HEK293 (cell line): ENCODE data around the gene SHISAL1.
A peak's percentile ranks its signal among the peaks of the same experiment; 100 is the strongest.

Experiments
- CTCF ChIA-PET: fragments of 350-600 bp; formaldehyde crosslinking; extraction: SDS; loops from one replicate; lab custom pipeline; 2021; ENCODE audit warnings: antibody characterized with exemption; lab: Yijun Ruan, JAX
- POLR2A ChIA-PET: fragments of 300-600 bp; formaldehyde crosslinking; extraction: SDS; loops from one replicate; lab custom pipeline; 2020; ENCODE audit warnings: antibody characterized with exemption, inconsistent platforms; lab: Yijun Ruan, JAX
- H3K27ac ChIP-seq: fragments of 200-500 bp; sonication (Bioruptor generic); 2 replicates; pipeline ENCODE4 v1.5.1; 2014; ENCODE audit warnings: low read depth, low read length, control low read depth, inconsistent platforms; ENCODE audit errors: extremely low read depth
- H3K36me3 ChIP-seq, 2 experiments: fragments of 200-500 bp in 1 of 2; sonication (Bioruptor generic) in 1 of 2; 1 replicate in 1 of 2; 2 replicates in 1 of 2; pipeline ENCODE4 v1.5.1; 2014 to 2017; ENCODE audit warnings: inconsistent platforms in 2 of 2, low read length in 2 of 2; ENCODE audit not compliant: control insufficient read depth in 2 of 2, insufficient read depth in 1 of 2
- H3K4me1 ChIP-seq: fragments of 200-500 bp; sonication (Bioruptor generic); 2 replicates; pipeline ENCODE4 v1.5.1; 2014; ENCODE audit warnings: mild to moderate bottlenecking, low read length, inconsistent platforms; ENCODE audit not compliant: control insufficient read depth, insufficient read depth
- H3K4me3 ChIP-seq: 2 replicates; pipeline ENCODE4 v1.5.1; 2011; ENCODE audit warnings: low read depth, mild to moderate bottlenecking, control low read depth, low read length, moderate library complexity
- H3K9me3 ChIP-seq: fragments of 200-500 bp; sonication (Bioruptor generic); 2 replicates; pipeline ENCODE4 v1.5.1; 2014; ENCODE audit warnings: low read depth, low read length, inconsistent platforms; ENCODE audit not compliant: control insufficient read depth, insufficient read depth
- AEBP2 ChIP-seq: fragments of 450-650 bp; formaldehyde crosslinking; IDR thresholded peaks from 2 replicates; pipeline ENCODE4 v1.5.1; 2016; ENCODE audit warnings: missing biosample characterization, missing genetic modification characterization, borderline replicate concordance
- ATF2 ChIP-seq: fragments of 450-650 bp; formaldehyde crosslinking; IDR thresholded peaks from 2 replicates; pipeline ENCODE4 v1.5.1; 2016; ENCODE audit warnings: missing biosample characterization, missing genetic modification characterization, low read depth
- MEIS1 ChIP-seq: sonication (generic); formaldehyde crosslinking; IDR thresholded peaks from 2 replicates; pipeline ENCODE4 v1.8.1; 2022; ENCODE audit warnings: missing genetic modification reagents, mild to moderate bottlenecking, borderline replicate concordance
- RBAK ChIP-seq: fragments of 450-650 bp; formaldehyde crosslinking; IDR thresholded peaks from 2 replicates; pipeline ENCODE4 v1.5.1; 2016; ENCODE audit warnings: missing biosample characterization, missing genetic modification characterization
- SCRT2 ChIP-seq: fragments of 450-650 bp; formaldehyde crosslinking; IDR thresholded peaks from 2 replicates; pipeline ENCODE4 v1.5.1; 2016; ENCODE audit warnings: missing biosample characterization, missing genetic modification characterization
- TRIM28 ChIP-seq: IDR thresholded peaks from 2 replicates; pipeline ENCODE4 v1.6.1; 2011; ENCODE audit warnings: low read length, control low read depth, borderline replicate concordance
- YY2 ChIP-seq: fragments of 450-650 bp; formaldehyde crosslinking; IDR thresholded peaks from 2 replicates; pipeline ENCODE4 v1.5.1; 2016; ENCODE audit warnings: missing biosample characterization, missing genetic modification characterization
- ZBTB21 ChIP-seq: fragments of 450-650 bp; formaldehyde crosslinking; IDR thresholded peaks from 2 replicates; pipeline ENCODE4 v1.5.1; 2017; ENCODE audit warnings: missing biosample characterization, missing genetic modification characterization
- ZBTB44 ChIP-seq: fragments of 450-650 bp; IDR thresholded peaks from 2 replicates; pipeline ENCODE4 v1.5.1; 2018; ENCODE audit warnings: missing biosample characterization, mild to moderate bottlenecking, missing genetic modification characterization
- ZBTB8A ChIP-seq: fragments of 450-650 bp; formaldehyde crosslinking; IDR thresholded peaks from 2 replicates; pipeline ENCODE4 v1.5.1; 2016; ENCODE audit warnings: missing biosample characterization, missing genetic modification characterization
- ZEB2 ChIP-seq: fragments of 450-650 bp; formaldehyde crosslinking; IDR thresholded peaks from 2 replicates; pipeline ENCODE4 v1.5.1; 2016; ENCODE audit warnings: missing biosample characterization, missing genetic modification characterization
- ZIC2 ChIP-seq: fragments of 450-650 bp; formaldehyde crosslinking; IDR thresholded peaks from 2 replicates; pipeline ENCODE4 v1.5.1; 2016; ENCODE audit warnings: missing biosample characterization, missing genetic modification characterization
- ZNF146 ChIP-seq: fragments of 450-650 bp; formaldehyde crosslinking; IDR thresholded peaks from 2 replicates; pipeline ENCODE4 v1.5.1; 2016; ENCODE audit warnings: missing biosample characterization, missing genetic modification characterization
- ZNF155 ChIP-seq: fragments of 450-650 bp; formaldehyde crosslinking; IDR thresholded peaks from 2 replicates; pipeline ENCODE4 v1.5.1; 2016; ENCODE audit warnings: missing biosample characterization, missing genetic modification characterization
- ZNF211 ChIP-seq: fragments of 450-650 bp; formaldehyde crosslinking; IDR thresholded peaks from 2 replicates; pipeline ENCODE4 v1.5.1; 2016; ENCODE audit warnings: low read depth, missing biosample characterization, missing genetic modification characterization
- ZNF23 ChIP-seq: fragments of 450-650 bp; formaldehyde crosslinking; IDR thresholded peaks from 2 replicates; pipeline ENCODE4 v1.5.1; 2016; ENCODE audit warnings: missing biosample characterization, missing genetic modification characterization, borderline replicate concordance
- ZNF239 ChIP-seq: fragments of 450-650 bp; formaldehyde crosslinking; IDR thresholded peaks from 2 replicates; pipeline ENCODE4 v1.5.1; 2016; ENCODE audit warnings: missing biosample characterization, missing genetic modification characterization
- ZNF341 ChIP-seq: fragments of 450-650 bp; formaldehyde crosslinking; IDR thresholded peaks from 2 replicates; pipeline ENCODE4; 2016; ENCODE audit warnings: low read depth, missing biosample characterization, missing genetic modification characterization
- ZNF37A ChIP-seq: fragments of 450-650 bp; IDR thresholded peaks from 2 replicates; pipeline ENCODE4 v1.5.1; 2018; ENCODE audit warnings: missing biosample characterization, missing genetic modification characterization
- ZNF571 ChIP-seq: fragments of 450-650 bp; formaldehyde crosslinking; IDR thresholded peaks from 2 replicates; pipeline ENCODE4 v1.5.0; 2017; ENCODE audit warnings: missing biosample characterization, missing genetic modification characterization
- ZNF600 ChIP-seq: fragments of 450-650 bp; formaldehyde crosslinking; IDR thresholded peaks from 2 replicates; pipeline ENCODE4 v1.5.1; 2016; ENCODE audit warnings: missing biosample characterization, missing genetic modification characterization
- ZNF610 ChIP-seq: fragments of 450-650 bp; formaldehyde crosslinking; IDR thresholded peaks from 2 replicates; pipeline ENCODE4 v1.5.1; 2016; ENCODE audit warnings: missing biosample characterization, missing genetic modification characterization, borderline replicate concordance
- ZNF629 ChIP-seq: fragments of 450-650 bp; formaldehyde crosslinking; IDR thresholded peaks from 2 replicates; pipeline ENCODE4 v1.5.1; 2017; ENCODE audit warnings: missing biosample characterization, missing genetic modification characterization
- ZNF658 ChIP-seq: fragments of 450-650 bp; formaldehyde crosslinking; IDR thresholded peaks from 2 replicates; pipeline ENCODE4; 2016; ENCODE audit warnings: missing biosample characterization, missing genetic modification characterization
- ZNF660 ChIP-seq: fragments of 450-650 bp; IDR thresholded peaks from 2 replicates; pipeline ENCODE4 v1.5.1; 2018; ENCODE audit warnings: missing biosample characterization, mild to moderate bottlenecking, missing genetic modification characterization
- ZNF747 ChIP-seq: fragments of 450-650 bp; formaldehyde crosslinking; IDR thresholded peaks from 2 replicates; pipeline ENCODE4 v1.5.1; 2016; ENCODE audit warnings: missing biosample characterization, missing genetic modification characterization

The SHISAL1 gene

GRCh38 chr22:44312766-44313165 is at the start of gene SHISAL1:
SHISAL1 (minus strand) TSS chr22:44312951; CDS start chr22:44300945, 12,006 bp downstream.
- POLR2A ChIA-PET: no interaction called here
- Histone ChIP-seq H3K4me3 (no peak within 1 kb of the TSS), H3K36me3 (no peaks in the 10 kb centered on the region), H3K27ac (no peak within 1 kb of the TSS), H3K9me3 (no peaks in the 10 kb centered on the region), H3K4me1 (no peaks in the 10 kb centered on the region; the same call in 1 of the 2 replicates)
- TF ChIP-seq ZNF146 (tag by site-specific recombination): no peak
- 0 out of 2 replicates have a peak, but pooled peaks have one; percentile 17 for TF ChIP-seq ZIC2 (tag by site-specific recombination)
- TF ChIP-seq ZNF23 (tag by site-specific recombination): no peak
- TF ChIP-seq RBAK (tag by site-specific recombination): no peak
- TF ChIP-seq ZNF155 (tag by site-specific recombination): no peak
- no peak for TF ChIP-seq TRIM28
- no peak for TF ChIP-seq AEBP2 (tag by site-specific recombination)
- TF ChIP-seq ZNF239: no peak
- TF ChIP-seq ZNF37A (tag by site-specific recombination): no peak
- CTCF ChIA-PET: no interaction called here

- Histone ChIP-seq H3K36me3 (no peaks in the 10 kb centered on the region), H3K27ac (no peak overlapping the region), H3K4me1 (no peaks in the 10 kb centered on the region; the same call in 1 of the 2 replicates), H3K4me3 (no peak overlapping the region), H3K9me3 (no peaks in the 10 kb centered on the region)
- CTCF ChIA-PET: interaction anchor here (0.7 kb wide), 1 partner anchor 8 kb away, joined by 3 read pairs; no protein-coding TSS in a partner anchor
- TF ChIP-seq ZNF610 (no peak), ZBTB8A (tag by site-specific recombination) (no peak), ZNF660 (no peak), YY2 (no peak), ZNF747 (tag by site-specific recombination) (no peak), ZIC2 (tag by site-specific recombination) (no peak), ZNF211 (no peak), ZNF658 (tag by site-specific recombination) (no peak), ZNF600 (tag by site-specific recombination) (no peak), ZNF341 (tag by site-specific recombination) (no peak), MEIS1 (CRISPR knock-in tag) (no peak)
- POLR2A ChIA-PET: no interaction called here
Observed at GRCh38 chr22:44361391-44362126, 48.8 kb upstream of the SHISAL1 start.

- Histone ChIP-seq H3K27ac (no peak overlapping the region), H3K4me1 (no peaks in the 10 kb centered on the region; the same call in 1 of the 2 replicates), H3K9me3 (no peaks in the 10 kb centered on the region), H3K36me3 (no peaks in the 10 kb centered on the region), H3K4me3 (no peak overlapping the region)
- CTCF ChIA-PET: interaction anchor here (0.5 to 0.7 kb wide), 2 partner anchors 9 to 18 kb away, joined by 3 to 4 read pairs; no protein-coding TSS in a partner anchor
- POLR2A ChIA-PET: no interaction called here
- TF ChIP-seq ZBTB21 (no peak), ZNF571 (tag by site-specific recombination) (no peak), ZNF629 (tag by site-specific recombination) (no peak), ZBTB44 (tag by site-specific recombination) (no peak), ZEB2 (no peak), ZNF660 (no peak), ATF2 (tag by site-specific recombination) (no peak), SCRT2 (tag by site-specific recombination) (no peak)
Observed at GRCh38 chr22:44360668-44361381, 48.1 kb upstream of the SHISAL1 start.
